Brain microvascular endothelial cell (primary cell): Measurements from ENCODE around the gene ATAD3A.
"Not testable (repeated sequence)": the region's sequence is repeated elsewhere in the genome, so short reads cannot be mapped to it uniquely, and the experiment has no call there.

ENCODE experiments used
- DNase-seq: peaks from one replicate; pipeline ENCODE4 v3.0.0-alpha.2; 2020
- H3K27ac ChIP-seq: fragments of 250-450 bp; sonication (Bioruptor Pico); 2 replicates; pipeline ENCODE4 v1.5.1; 2020; ENCODE audit warnings: mild to moderate bottlenecking, moderate library complexity
- H3K27me3 ChIP-seq: fragments of 250-450 bp; sonication (Bioruptor Pico); replicated peaks from 2 replicates; pipeline ENCODE4 v1.5.1; 2020; ENCODE audit warnings: mild to moderate bottlenecking
- H3K36me3 ChIP-seq: fragments of 250-450 bp; sonication (Bioruptor Pico); replicated peaks from 2 replicates; pipeline ENCODE4 v1.5.1; 2020; ENCODE audit warnings: mild to moderate bottlenecking
- H3K4me3 ChIP-seq: 2 replicates; pipeline ENCODE4 v1.5.1; 2011; ENCODE audit warnings: low read depth, mild to moderate bottlenecking, control low read depth, low read length, moderate library complexity
- in situ Hi-C: cut with HindIII; loops from 2 replicates; pipeline ENCODE4 v1.10.0; 2017; ENCODE audit warnings: low sequenced_read_pairs, low pct_ligation_motif_present
- TF ChIP-seq, protein P1 (sequence below): IDR thresholded peaks from 2 replicates; pipeline ENCODE4 v1.5.1; 2011; ENCODE audit warnings: low read depth, mild to moderate bottlenecking, moderate library complexity, low read length, control low read depth, inconsistent platforms; ENCODE audit errors: missing control alignments

ATAD3A gene

DNA sequence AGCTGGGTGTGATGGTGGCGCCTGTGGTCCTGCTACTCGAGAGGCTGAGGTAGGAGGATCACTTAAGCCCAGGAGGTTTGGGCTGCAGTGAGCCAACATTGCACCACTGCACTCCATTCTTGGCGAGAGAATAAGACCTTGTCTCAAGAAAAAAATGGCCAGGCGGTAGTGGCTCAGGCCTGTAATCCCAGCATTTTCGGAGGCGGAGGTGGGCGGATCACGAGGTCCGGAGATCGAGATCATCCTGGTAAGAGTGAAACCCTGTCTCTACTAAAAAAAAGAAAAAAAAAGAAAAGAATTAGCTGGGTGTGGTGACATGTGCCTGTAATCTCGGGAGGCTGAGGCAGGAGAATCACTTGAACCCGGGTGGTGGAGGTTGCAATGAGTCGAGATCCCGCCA is 29.1 kb upstream of the ATAD3A start:
- in situ Hi-C loops: no loop called here

DNA sequence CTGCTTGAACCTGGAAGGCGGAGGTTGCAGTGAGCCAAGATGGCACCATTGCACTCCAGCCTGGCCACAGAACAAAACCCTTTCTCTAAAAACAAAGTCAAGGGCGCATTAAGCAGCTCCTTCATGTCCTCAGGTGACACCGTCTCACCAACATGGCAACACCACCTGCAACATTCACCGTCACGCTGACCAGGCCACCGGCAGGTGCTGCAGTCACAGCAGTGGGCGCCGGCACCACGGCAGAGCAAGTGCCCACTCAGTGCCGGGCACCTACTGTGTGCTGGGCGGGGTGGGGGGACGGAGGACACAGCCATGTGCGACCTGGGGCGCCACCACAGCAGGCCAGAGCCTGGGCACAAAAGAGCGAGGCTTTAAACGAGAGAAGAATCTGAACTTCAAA is 28.2 kb upstream of the ATAD3A start:
- in situ Hi-C loops: no loop called here
- no peak for DNase-seq
- Histone ChIP-seq H3K27ac (no peak overlapping the region), H3K27me3 (no peaks in the 10 kb centered on the region), H3K36me3 (peaks cover 48% of the 10 kb centered on the region), H3K4me3 (no peak overlapping the region)
- TF ChIP-seq, protein P1, sequence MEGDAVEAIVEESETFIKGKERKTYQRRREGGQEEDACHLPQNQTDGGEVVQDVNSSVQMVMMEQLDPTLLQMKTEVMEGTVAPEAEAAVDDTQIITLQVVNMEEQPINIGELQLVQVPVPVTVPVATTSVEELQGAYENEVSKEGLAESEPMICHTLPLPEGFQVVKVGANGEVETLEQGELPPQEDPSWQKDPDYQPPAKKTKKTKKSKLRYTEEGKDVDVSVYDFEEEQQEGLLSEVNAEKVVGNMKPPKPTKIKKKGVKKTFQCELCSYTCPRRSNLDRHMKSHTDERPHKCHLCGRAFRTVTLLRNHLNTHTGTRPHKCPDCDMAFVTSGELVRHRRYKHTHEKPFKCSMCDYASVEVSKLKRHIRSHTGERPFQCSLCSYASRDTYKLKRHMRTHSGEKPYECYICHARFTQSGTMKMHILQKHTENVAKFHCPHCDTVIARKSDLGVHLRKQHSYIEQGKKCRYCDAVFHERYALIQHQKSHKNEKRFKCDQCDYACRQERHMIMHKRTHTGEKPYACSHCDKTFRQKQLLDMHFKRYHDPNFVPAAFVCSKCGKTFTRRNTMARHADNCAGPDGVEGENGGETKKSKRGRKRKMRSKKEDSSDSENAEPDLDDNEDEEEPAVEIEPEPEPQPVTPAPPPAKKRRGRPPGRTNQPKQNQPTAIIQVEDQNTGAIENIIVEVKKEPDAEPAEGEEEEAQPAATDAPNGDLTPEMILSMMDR: no peak

More for the DNA sequence above, 29.1 kb upstream of the ATAD3A start:
- Histone ChIP-seq H3K4me3 (no peak overlapping the region), H3K27ac (no peak overlapping the region), H3K36me3 (peaks cover 48% of the 10 kb centered on the region), H3K27me3 (no peaks in the 10 kb centered on the region)
- no peak for DNase-seq
- TF ChIP-seq, protein P1: no peak

DNA sequence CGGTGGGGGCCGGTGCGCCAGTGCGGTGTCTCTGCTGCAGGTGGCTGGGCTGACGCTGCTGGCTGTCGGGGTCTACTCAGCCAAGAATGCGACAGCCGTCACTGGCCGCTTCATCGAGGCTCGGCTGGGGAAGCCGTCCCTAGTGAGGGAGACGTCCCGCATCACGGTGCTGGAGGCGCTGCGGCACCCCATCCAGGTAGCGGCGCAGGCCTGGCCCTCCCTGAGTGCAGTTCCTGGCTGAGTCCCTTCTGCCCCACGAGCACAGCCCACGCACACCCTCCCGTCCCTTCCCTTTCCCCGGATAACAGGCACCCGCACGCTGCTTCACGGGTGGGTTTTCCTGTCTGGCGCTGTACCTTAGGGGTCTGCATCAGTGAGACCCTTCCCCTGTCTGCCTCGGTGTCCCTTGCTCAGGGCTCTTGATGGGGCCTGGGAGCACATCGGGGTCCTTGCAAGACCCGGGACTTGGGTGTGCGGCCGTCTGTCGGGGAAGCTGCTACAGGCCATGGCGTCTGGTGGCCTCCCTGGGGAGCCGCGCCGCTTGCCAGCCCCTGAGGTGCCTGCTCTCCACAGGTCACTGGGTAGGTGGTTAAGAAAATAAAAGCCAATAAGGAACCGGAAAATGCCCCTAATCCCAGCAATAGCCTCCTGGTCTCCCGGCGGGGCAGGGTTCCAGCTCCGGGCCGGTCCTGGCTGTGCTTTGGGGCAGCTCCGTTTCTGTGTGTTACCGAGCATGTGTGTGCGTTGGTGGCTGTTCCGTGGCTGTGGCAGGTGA is 26.8 kb upstream of the ATAD3A start:
- peaks cover 48% of the 10 kb centered on the region for H3K36me3 ChIP-seq
- DNase-seq, in situ Hi-C loops, H3K27ac ChIP-seq, H3K4me3 ChIP-seq, H3K27me3 ChIP-seq: not testable (repeated sequence)

DNA sequence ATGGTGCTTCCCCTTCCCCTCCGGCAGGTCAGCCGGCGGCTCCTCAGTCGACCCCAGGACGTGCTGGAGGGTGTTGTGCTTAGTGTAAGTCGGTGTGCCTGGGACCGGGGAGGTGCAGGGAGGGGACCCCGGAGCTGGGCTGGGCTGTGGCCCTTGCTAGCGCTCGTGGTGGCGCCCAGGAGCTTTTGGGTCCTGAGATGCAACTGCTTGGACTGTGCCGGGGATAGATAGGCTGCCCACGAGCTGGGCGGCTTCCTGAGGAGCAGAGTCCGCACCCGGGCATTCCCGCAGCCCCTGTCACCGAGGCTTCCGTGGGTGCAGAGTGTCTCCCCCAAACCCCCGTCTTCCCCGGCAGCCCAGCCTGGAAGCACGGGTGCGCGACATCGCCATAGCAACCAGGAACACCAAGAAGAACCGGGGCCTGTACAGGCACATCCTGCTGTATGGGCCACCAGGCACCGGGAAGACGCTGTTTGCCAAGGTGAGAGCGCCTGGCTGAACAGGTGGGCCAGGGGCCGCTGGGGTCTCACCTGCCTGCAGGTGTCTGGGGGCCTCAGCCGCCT is 26.1 kb upstream of the ATAD3A start:
- DNase-seq, in situ Hi-C loops, H3K27ac ChIP-seq, H3K4me3 ChIP-seq, H3K27me3 ChIP-seq: not testable (repeated sequence)
- peaks cover 50% of the 10 kb centered on the region for H3K36me3 ChIP-seq

DNA sequence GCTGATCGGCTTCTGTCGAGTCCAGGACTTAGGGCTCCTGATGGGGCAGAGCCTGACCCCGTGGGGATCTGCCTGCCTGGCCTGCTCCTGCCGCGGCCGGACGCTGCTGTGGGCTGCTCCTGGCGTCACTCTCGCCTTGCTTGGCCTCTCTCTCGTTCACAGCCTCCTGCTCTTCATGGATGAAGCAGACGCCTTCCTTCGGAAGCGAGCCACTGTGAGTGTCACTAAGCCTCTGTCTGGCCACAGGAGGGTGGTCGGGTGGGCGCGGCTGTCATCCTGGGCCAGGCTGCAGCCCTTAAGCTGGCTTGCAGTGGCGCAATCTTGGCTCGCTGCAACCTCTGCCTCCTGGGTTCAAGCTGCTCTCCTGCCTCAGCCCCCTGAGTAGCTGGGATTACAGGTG is 24.3 kb upstream of the ATAD3A start:
- Histone ChIP-seq H3K4me3 (no peak overlapping the region), H3K27me3 (no peaks in the 10 kb centered on the region), H3K27ac (no peak overlapping the region), H3K36me3 (peaks cover 63% of the 10 kb centered on the region)
- in situ Hi-C loops: no loop called here
- no peak for DNase-seq
- TF ChIP-seq, protein P1: no peak

DNA sequence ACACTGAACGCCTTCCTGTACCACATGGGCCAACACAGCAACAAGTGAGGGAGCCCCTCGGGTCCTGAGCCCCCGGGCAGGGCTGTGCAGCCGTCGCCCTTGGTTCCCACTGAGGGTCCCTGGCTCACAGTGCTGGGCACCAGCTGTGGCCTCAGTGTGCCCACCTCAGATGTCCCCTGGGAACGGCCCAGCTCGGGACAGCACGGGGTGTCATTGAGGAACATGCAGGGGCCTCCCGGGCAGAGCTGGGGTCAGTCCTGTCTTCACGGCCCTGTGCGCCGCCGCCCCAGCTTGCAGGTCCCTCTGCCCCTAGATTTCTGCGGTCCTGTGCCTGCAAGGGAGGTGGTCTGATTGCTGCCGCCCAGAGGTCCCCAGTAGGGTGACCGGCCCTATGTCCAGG is 22.7 kb upstream of the ATAD3A start:
- in situ Hi-C loops: no loop called here
- H3K27me3 ChIP-seq: no peaks in the 10 kb centered on the region
- H3K27ac ChIP-seq: no peak overlapping the region
- TF ChIP-seq, protein P1: no peak
- peaks cover 59% of the 10 kb centered on the region for H3K36me3 ChIP-seq
- no peak for DNase-seq
- no peak overlapping the region for H3K4me3 ChIP-seq

DNA sequence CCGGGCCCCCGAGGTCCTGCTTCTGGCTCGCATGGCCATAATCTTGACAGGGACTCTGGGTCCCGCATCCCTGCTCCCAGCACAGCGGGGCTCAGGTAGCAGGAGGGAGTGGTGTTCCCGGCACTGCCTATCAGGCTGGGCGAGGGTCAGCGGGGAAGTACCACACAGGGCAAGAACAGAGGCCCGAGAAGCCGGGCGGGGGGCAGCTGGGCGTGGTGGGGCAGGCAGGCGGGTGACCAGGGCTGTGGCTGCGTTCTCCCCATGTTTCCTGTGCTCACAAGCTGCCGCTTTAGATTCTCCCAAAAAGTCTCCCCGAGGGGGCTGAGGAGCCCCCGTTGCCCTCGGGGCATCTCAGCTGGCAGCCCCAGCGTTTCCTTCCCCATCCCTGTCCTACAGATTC is 22.1 kb upstream of the ATAD3A start:
- TF ChIP-seq, protein P1: no peak
- peaks cover 61% of the 10 kb centered on the region for H3K36me3 ChIP-seq

More for the DNA sequence above, 22.1 kb upstream of the ATAD3A start:
- in situ Hi-C loops: no loop called here
- no peak overlapping the region for H3K4me3 ChIP-seq
- no peak for DNase-seq
- H3K27me3 ChIP-seq: no peaks in the 10 kb centered on the region
- no peak overlapping the region for H3K27ac ChIP-seq
